Glutamatergic neuron (in vitro differentiated cells): ENCODE measurements around the gene RNF32. TPM values are rescaled to one million over a fixed set of nuclear protein-coding genes. Genes with fewer than 3 reads are reported as not detected.

Experiments used
- DNase-seq: peaks from one replicate; pipeline ENCODE4 v3.0.0; 2022
- H3K27ac Mint-ChIP-seq: one replicate; pipeline ENCODE4 v1.8.0; 2020; ENCODE audit warnings: mild to moderate bottlenecking, mixed read lengths, inconsistent platforms; ENCODE audit not compliant: unreplicated experiment
- H3K27me3 Mint-ChIP-seq: one replicate; pipeline ENCODE4 v1.8.0; 2020; ENCODE audit warnings: mild to moderate bottlenecking, moderate library complexity, mixed read lengths, inconsistent platforms; ENCODE audit not compliant: unreplicated experiment
- H3K36me3 Mint-ChIP-seq: one replicate; pipeline ENCODE4 v1.8.0; 2020; ENCODE audit warnings: mild to moderate bottlenecking, mixed read lengths, inconsistent platforms; ENCODE audit not compliant: unreplicated experiment
- H3K4me1 Mint-ChIP-seq: one replicate; pipeline ENCODE4 v1.8.0; 2020; ENCODE audit warnings: mild to moderate bottlenecking, low read depth, mixed read lengths, inconsistent platforms; ENCODE audit not compliant: unreplicated experiment
- H3K4me3 Mint-ChIP-seq: one replicate; pipeline ENCODE4 v1.8.0; 2020; ENCODE audit warnings: mild to moderate bottlenecking, mixed read lengths, inconsistent platforms; ENCODE audit not compliant: unreplicated experiment
- H3K9me3 Mint-ChIP-seq: one replicate; pipeline ENCODE4 v1.8.0; 2020; ENCODE audit warnings: mild to moderate bottlenecking, moderate library complexity, mixed read lengths, inconsistent platforms; ENCODE audit not compliant: unreplicated experiment
- total RNA-seq: library from RNA; stranded (reverse); fragmentation: NEBNext Ultra II Directional; extraction: Animal tissue kit (Norgen Biotek cat#: 25700); gene quantifications from one replicate; pipeline ENCODE4 v1.2.1, GENCODE V29; 2021; ENCODE audit not compliant: unreplicated experiment
- TF ChIP-seq, protein P1 (sequence below): fragments of 200-600 bp; sonication (generic); IDR thresholded peaks from one replicate; pipeline ENCODE4 v1.5.0; 2021; ENCODE audit not compliant: partially characterized antibody, unreplicated experiment

RNF32 gene
- total RNA-seq, 1 donor from 2014 or later, result 2.2 TPM

DNA sequence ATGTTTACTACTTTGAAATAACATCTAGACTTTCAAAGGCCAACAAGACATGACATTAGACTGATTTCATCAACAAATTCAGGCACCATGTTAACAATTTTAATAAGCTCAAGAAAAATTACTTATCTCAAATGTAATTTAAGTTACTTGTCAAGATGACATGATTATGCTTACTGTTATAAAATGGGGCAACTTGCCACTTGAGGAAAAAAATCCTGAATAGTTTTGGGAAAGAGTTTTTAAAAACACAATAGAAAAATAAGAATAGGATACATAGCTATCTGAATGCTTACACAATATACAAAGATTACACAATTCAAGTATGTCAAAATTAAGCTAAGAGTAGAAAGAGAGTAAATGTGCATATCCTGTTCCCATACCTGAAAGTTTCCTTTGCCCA lies 85.4 kb downstream of the RNF32 start:
- no peak overlapping the region for H3K4me3 Mint-ChIP-seq
- no peak for DNase-seq
- peaks cover 20% of the 10 kb centered on the region for H3K4me1 Mint-ChIP-seq

More for the DNA sequence above, 85.4 kb downstream of the RNF32 start:
- TF ChIP-seq, protein P1, sequence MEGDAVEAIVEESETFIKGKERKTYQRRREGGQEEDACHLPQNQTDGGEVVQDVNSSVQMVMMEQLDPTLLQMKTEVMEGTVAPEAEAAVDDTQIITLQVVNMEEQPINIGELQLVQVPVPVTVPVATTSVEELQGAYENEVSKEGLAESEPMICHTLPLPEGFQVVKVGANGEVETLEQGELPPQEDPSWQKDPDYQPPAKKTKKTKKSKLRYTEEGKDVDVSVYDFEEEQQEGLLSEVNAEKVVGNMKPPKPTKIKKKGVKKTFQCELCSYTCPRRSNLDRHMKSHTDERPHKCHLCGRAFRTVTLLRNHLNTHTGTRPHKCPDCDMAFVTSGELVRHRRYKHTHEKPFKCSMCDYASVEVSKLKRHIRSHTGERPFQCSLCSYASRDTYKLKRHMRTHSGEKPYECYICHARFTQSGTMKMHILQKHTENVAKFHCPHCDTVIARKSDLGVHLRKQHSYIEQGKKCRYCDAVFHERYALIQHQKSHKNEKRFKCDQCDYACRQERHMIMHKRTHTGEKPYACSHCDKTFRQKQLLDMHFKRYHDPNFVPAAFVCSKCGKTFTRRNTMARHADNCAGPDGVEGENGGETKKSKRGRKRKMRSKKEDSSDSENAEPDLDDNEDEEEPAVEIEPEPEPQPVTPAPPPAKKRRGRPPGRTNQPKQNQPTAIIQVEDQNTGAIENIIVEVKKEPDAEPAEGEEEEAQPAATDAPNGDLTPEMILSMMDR, result no peak
- no peak overlapping the region for H3K27ac Mint-ChIP-seq
- H3K27me3 Mint-ChIP-seq, result no peaks in the 10 kb centered on the region
- H3K9me3 Mint-ChIP-seq, result no peaks in the 10 kb centered on the region
- H3K36me3 Mint-ChIP-seq, result peaks cover 1% of the 10 kb centered on the region
